HG03097 (cell line): Measurements from ENCODE around the gene PSAP.

Experiments used
- ATAC-seq: cut with Tn5 transposase; IDR thresholded peaks from one replicate; pipeline ENCODE4 v1.9.1; 2021; ENCODE audit not compliant: unreplicated experiment, low FRiP score

Gene PSAP

DNA sequence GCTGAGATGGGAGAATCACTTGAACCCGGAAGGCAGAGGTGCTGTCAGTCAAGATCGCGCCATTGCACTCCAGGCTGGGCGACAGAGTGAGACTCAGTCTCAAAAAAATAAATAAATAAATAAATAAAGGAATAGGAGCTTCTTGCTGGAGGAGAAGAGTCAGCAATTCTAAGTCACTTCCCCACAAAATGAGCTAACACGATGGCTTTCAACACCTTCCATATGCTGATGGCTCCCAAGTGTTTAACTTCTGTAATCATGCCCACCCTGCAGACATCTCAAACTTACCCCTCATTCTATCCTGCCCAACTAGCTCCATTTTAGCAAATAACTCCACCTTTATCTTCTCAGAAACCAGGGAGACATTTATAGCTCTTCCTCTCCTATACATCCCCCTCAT, 21.2 kb downstream of the PSAP start:
- no peak for ATAC-seq

DNA sequence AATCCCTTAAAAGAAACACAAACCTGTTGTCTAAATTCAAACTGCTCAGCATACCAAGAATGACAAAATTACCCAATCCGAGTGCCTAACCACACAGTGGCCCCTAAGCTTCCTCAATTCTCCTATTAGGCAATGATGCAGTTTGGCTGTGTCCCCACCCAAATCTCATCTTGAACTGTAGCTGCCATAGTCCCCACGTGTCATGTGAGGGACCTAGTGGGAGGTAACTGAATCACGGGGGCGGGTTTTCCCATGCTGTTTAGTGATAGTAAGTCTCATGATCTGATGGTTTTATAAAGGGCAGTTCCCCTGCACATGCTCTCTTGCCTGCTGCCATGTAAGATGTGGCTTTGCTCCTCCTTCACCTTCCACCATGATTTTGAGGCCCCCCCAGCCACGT, 21.9 kb downstream of the PSAP start:
- no peak for ATAC-seq

DNA sequence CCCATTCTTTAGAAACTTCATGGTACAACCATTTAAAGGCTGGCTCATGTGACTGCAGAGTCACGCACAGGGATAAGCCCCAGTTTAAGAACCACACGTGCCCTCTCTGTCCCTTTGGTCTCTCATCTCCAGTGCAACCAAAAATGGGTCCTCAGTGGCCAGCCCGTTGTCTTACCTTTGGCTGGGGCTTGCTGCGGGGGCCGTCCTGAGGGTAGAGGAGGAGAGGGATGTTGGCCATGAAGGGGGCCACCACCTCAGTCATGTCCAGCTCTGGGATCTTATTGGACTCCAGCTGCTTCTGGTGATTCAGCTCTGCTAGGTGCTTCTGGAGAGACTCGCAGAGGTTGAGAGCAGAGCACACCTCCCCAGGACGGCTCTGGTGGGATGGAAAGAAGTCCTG, 22.3 kb downstream of the PSAP start:
- ATAC-seq: no peak

DNA sequence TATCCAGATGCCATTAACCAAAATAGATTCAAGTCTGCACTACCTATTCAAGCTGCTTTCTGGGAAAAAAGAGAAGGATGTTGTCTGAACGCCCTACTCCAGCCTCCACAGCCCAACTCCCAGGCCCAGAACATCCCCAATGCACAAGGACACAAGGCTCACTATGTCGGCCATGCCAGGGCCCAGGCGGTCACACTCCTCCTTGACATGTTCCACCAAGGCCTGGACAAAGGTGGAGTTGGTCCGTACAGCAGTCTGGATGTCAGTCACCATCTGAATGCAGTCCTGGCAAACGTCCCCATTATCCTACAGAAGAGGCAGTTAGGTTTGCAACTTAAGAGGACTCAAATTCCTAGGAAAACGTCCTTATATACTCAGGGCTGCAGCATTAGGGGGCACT, 23.2 kb downstream of the PSAP start:
- no peak for ATAC-seq

DNA sequence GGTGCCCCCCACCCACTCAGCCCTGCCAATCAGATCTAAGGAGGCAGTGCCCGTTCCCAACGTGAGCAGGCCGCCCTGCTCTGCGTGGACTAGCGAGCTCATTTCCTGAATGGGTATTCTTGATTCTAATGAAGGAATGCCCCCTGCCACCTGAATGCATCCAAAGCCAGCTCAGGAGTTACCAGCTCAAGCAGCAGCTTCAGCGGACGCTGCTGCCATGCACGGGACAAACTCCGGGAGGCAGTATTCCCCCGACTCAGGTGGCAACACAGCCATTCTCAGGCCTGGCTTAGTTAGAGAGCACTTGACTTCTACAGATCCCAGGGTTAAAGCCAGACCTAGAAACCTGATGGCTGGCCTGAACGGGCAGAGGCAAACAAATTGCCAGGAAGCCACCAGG, 25.8 kb downstream of the PSAP start:
- no peak for ATAC-seq

DNA sequence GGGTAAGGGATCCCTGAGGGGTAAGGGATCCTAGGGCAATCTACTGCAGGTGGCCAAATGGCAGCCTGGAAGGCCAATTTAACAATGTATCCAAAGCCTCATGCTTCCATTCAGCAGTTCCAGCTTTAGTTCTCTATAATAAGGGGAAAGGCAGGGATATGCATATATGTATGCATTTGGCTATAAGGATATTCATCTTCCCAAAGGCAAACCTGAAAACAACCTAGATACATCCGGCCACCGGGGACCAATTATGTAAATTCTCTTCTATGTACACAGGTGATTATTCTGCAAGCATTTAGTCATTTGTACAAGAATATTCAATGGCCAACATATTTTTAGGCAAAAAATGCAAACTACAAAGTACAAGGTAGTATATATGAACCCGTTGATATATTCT, 26.7 kb downstream of the PSAP start:
- ATAC-seq: no peak

DNA sequence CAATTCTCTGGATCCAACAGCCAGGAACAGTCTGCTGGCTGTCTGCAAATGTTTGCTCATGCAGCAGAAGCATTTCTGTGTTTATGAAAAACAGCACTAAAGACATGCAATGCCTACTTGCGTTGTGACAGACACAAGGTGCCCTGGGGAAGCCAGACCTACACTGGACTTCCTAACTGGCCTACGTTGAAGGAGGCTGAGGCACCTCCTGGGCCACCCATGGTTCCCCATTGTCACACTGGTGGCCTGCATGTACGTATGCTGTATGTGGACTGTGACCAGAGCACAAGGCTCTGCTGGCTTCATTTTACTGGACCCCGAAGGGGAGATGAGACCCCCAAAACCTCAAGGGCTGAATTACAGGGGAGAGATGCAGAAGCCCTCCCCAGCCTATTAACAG, 27.7 kb downstream of the PSAP start:
- no peak for ATAC-seq

DNA sequence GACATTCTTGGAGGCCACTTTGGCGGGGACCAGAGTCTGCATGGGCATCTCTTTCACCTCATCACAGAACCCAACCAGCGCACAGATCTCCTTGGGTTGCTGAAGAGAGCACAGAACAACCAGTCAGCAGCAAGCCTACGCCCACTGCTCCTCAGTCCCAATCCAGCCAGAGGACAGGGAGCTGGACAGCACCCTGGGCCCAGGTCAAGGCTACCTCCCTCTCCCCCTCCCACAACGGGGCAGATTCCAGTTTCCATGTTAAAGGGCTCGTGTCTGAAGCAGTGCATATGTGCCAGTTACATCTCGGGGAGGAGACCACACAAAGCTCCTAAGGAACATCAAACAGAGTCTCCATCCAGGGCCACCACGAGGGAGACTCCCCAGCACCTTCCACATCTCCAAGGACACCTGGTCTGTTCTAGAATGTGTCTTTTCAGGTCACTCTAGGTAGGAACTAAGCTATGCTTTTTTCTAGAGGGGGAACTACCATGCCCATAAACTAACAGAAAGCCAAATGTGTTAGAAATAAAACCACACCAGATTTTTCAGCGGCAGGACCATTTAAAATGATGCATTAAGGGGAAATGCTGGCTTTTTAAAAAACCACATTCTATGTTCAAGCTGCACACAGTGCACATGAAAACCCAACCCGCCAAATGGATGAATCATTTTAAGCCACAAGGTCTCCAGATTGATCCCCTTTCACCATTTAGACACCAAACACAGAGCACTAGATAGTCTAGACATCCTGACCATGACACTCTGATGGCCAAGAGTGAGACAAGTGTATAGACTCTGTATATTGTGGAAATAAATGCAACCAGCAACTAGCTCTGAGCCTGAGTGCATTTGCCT, 28.9 kb downstream of the PSAP start:
- no peak for ATAC-seq

DNA sequence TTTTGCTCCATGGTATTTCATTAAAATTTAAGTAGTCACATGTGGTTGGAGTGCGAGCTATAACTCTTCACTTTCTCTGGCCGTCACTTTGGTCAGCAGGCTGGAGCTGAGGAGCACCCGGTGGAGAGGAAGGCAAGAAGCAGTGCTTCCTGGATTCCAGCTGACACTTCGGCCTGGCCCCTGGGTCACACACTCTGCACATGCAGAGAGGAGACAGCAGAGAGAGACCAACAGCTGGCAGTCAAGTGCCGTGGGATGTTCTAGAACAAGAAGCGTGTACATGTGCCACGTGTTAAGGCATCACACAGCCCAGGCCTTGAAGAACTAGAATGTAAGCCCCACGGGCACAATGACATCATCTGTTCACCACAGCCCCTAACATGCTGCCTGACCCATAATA, 30.1 kb downstream of the PSAP start:
- ATAC-seq: no peak

DNA sequence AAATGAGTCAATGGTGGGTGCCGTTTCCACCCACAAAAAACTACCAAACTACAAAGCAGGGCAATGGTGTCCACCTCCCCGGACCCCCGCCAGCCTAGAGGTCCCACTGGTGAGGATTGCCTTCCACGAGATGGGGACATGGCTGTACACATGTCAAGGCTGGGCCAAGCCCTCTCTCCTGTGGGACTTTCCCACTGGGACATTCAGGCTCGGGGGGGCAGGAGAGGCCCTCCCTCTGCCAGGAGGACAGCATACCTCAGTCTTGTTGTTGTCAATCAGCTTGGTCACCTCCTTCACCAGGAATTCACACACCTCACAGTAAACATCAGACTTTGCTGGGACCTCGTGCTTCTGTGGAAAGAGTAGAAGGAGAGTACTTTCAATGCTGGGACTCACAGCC, 31.1 kb downstream of the PSAP start:
- no peak for ATAC-seq

DNA sequence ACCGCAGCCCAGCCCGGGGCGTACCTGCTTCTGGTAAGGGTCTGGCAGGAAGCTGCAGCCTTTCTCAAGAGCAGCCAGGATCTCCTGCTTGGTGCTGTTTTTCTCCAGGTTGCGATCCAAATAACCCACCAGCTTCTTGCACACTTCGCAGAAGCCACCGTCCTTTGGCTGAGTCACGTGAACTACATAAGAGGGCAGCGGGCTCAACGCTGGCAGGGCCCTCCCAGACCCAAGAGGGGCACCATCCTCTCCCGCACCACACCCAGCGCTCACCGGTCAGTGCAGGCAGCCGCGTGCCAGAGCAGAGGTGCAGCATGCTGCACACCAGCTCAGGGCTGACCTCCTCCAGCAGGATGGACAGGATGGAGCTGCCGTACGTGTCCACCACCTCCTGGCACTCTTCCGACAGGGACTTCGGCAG, 31.6 kb downstream of the PSAP start:
- no peak for ATAC-seq

DNA sequence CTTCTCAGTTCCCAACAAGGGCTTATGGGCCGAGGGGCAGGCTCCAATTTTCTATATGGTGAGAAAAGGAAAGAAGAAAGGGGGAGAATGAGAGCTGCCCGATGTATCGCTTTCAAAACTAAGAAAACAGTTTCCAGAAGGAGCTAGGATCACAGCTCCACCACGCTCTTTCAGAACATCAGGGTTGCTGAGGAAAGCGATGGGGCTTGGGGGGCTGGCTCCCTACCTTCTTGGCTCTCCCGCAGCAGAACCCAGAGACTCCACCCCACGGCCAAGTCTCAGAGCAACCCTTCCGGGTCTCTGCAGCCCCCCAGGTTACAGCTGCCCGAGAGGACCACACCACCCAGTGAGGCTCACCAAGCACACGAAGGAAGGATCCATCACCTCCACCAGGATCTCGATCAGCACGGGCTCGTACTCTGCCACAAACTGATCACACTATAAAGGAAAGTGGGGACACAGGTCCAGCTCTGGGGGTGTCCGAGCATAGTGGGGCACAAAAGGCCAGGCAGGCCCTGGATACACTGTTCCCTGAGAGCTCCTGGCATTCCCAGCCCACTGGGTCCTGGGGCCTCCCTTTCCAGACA, 32.3 kb downstream of the PSAP start:
- no peak for ATAC-seq

DNA sequence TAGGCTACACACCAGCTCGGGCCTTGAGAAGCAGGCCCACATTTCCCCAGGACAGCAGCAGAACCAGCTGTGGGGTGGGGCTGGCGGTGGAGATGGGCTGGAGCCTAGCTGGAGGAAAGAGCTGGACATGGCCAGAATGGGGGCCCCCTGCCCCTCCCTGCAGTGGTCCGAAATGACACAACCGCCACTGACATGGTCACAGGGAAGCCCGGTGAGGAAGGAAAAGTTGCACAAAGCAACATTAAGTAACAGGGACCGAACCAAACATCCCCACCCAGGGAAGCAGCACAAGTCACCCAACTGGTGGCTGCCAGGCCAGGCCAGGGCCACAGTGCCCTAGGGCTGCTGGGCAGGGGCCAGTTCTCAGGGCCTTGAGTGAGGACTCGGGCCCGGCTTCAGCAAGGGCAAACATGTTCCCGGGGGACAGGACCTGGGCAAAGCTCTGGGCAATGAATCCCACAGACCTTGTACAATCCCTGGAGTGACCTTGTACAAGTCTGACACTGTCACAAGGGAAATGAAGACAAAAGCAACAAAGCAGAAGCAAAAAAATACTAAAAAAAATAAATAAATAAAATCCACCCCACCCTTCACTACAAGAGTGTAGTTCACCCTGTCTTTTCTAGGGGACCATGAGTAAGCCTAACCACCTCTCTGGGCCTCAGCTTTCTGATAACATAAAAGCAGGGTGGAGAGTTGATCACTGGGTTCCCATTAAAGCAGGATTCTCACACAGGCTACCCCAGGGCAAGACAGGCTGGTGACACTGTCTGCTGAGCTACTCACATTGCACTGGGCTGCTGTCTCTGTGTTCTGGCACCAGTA, 33.0 kb downstream of the PSAP start:
- ATAC-seq: no peak

DNA sequence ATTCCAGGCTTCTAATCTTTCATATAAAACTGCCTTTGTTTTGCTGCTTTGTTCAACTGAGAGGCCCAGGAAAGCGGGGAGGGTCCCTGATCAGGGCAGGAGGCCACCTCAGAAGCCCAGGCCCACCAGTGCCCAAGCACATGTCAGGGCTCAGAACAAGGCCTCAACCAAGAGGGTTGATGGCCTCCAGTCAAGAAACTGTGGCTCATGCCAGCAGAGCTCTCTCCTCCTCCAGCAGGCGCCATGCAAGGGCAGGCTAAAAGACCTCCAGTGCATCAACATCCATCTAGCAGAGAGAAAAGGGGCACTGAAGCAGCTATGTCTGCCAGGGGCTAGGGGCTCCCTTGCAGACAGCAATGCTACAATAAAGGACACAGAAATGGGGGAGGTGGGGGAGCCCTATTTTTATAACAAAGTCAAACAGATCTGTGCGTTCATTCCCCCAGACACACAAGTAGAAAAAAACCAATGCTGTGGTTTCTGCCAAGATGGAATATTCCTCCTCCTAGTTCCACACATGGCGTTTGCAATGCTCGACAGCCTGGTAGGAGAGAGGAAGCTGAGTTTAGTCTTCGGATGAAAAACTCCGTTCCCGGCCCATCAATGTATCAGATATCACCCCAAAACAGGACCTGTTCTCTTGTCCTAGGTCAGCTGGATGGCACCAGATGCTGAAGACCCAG, 34.0 kb downstream of the PSAP start:
- no peak for ATAC-seq

DNA sequence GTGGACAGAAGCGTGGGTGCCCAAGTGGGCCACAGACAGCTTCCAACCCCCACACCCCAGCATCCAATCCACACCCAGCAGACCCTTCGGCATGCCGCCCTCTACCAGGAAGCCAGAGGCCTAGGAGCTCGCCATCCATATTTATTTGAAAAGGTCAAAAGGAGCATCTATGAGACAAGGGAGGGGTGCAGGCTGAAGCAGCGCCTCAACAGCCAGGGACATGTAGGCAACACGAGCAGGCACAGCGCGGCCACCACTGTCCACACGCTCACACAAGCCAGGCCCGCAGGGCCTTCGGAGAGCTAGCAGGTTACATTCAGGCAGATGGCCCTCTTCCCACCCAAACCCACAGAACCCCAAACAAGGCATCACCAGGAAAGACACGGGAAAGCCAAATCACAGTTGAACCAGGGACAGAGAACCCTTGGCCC, 34.6 kb downstream of the PSAP start:
- no peak for ATAC-seq

DNA sequence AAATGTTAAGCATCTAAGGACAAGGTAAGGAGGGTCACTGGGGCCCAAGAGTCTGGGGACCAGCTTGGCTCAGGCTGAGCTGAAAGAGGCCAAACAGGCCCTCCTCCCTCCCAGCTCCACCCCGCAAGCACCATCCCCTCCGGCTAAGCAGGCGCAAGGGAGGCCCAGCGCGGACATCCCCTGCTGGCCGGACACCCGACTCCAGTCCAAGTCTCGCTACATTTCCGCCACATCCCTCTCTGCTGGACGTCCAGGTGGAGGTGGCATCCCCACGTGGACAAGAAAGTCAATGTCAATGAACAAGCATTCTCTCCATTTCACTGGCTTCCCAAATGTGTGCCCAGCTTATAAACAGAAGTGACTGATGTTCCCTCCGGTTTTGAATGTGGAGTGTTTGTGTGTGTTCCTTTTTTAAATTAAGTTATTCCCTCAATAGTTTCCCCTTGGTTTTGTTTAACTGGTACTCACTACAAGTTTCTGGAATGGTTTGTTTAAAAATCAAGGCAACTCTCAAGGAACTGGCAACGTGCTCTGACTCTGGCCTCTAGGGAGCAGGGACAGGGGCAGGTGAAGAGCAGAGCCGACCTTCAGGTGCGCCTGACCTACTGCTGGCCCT, 35.4 kb downstream of the PSAP start:
- no peak for ATAC-seq

DNA sequence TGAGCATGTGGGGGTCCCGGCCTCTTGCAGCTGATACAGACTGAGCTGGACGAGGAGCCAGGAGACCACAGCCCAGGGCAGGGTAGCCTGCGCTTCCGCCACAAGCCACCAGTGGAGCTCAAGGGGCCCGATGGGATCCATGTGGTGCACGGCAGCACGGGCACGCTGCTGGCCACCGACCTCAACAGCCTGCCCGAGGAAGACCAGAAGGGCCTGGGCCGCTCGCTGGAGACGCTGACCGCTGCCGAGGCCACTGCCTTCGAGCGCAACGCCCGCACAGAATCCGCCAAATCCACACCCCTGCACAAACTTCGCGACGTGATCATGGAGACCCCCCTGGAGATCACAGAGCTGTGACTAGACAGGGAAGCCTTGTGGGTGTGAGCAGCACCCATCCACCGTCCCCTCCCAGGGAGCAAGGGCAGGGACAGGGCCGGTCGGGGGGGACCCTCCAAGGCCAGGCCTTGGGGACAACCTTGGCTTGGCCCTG, 36.1 kb downstream of the PSAP start:
- ATAC-seq: no peak

DNA sequence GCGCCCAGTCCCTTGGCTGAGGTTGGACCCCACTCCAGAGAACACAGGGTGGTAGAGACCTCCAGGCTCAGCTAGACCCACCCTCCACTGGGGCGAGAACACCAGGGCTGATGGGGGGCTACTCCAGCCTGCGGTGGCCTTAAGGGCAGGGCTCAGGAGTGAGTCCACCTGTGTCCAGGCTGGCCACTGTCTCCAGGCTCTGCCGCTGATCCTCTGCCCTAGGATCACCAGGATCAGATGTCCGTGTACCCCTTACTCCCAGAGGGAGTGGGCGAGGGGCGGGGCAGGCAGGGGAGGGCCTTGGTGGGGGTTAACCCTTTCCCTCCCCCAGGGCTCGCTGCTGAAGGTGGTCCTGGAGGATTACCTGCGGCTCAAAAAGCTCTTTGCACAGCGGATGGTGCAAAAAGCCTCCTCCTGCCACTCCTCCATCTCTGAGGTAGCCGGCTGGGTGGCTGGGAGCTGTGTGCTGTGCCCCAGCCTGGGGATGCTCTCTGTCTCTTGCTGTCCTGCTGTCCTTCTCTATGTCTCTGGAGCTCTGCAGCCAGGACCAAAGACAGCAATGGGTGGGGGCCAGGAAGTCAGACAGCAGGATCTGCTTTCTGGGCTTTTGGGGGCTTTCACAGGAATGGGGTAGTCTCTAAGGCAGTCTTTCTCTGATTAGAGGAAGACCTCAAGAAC, 38.0 kb downstream of the PSAP start:
- no peak for ATAC-seq

DNA sequence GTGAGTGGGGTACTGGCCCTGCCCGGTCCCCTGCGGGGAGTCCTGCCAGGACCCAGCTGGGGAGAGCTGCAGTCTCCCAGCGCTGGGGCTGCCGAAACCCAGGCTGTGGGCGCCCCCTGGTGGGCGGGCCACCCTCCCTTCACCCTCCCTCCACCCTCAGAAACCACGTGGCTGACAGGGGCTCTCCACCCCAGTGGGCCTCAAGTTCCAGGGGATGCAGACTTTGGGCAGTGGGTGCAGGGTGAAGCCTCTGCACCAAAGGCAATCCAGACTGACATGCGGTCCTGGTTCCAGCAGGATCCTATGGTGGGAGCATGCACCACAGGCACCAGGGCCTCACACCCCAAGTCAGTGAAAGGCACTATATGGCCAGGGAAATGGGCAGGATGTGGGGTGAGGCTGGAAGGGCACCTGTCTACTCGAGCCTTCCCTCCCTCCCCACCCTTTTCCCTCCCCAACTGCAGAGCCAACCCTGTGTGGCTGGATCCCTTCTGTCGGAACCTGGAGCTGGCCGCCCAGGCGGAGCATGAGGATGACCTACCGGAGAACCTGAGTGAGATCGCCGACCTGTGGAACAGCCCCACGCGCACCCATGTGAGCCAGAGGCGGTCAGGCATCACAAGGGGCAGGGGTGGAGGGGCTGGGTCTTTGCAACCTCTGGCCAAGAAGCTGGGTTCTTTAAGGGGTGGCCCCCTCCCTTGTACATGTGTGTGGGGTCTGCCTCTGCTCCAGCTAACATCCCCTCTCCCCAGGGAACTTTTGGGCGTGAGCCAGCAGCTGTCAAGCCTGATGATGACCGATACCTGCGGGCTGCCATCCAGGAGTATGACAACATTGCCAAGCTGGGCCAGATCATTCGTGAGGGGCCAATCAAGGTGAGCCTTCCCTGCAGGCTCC, 38.8 kb downstream of the PSAP start:
- no peak for ATAC-seq
